HEK293T (cell line): ENCODE measurements around the gene HOXD9.

Experiments used
- CTCF ChIA-PET: fragments of 350-600 bp; formaldehyde crosslinking; extraction: SDS; loops from one replicate; lab custom pipeline; 2021; ENCODE audit warnings: antibody characterized with exemption, inconsistent platforms; lab: Yijun Ruan, JAX
- POLR2A ChIA-PET: fragments of 350-600 bp; formaldehyde crosslinking; extraction: SDS; loops from one replicate; lab custom pipeline; 2020; ENCODE audit warnings: antibody characterized with exemption, inconsistent platforms; lab: Yijun Ruan, JAX
- DNase-seq: peaks from one replicate; pipeline ENCODE4 v3.0.0; 2012; ENCODE audit warnings: mixed read lengths; ENCODE audit errors: extremely low spot score
- ARNT ChIP-seq: fragments of 450-650 bp; IDR thresholded peaks from 2 replicates; pipeline ENCODE4 v1.6.1; 2017; ENCODE audit warnings: mild to moderate bottlenecking
- BHLHE40 ChIP-seq: fragments of 450-650 bp; IDR thresholded peaks from 2 replicates; pipeline ENCODE4 v1.6.1; 2016; ENCODE audit warnings: mild to moderate bottlenecking, moderate library complexity, borderline replicate concordance
- CTBP1 ChIP-seq: fragments of 450-650 bp; IDR thresholded peaks from 2 replicates; pipeline ENCODE4 v1.6.1; 2016; ENCODE audit warnings: borderline replicate concordance
- ELF4 ChIP-seq: fragments of 450-650 bp; IDR thresholded peaks from 2 replicates; pipeline ENCODE4 v1.6.1; 2017; ENCODE audit warnings: antibody characterized with exemption
- FOXA1 ChIP-seq: fragments of 450-650 bp; IDR thresholded peaks from 2 replicates; pipeline ENCODE4 v1.6.1; 2016; ENCODE audit warnings: mild to moderate bottlenecking
- FOXK2 ChIP-seq: fragments of 450-650 bp; IDR thresholded peaks from 2 replicates; pipeline ENCODE4 v1.6.1; 2016; ENCODE audit warnings: mild to moderate bottlenecking
- FOXM1 ChIP-seq: fragments of 450-650 bp; IDR thresholded peaks from 2 replicates; pipeline ENCODE4 v1.6.1; 2017; ENCODE audit warnings: mild to moderate bottlenecking, borderline replicate concordance
- HDGF ChIP-seq: fragments of 450-650 bp; IDR thresholded peaks from 2 replicates; pipeline ENCODE4 v1.6.1; 2017; ENCODE audit warnings: antibody characterized with exemption, borderline replicate concordance
- L3MBTL2 ChIP-seq: fragments of 450-650 bp; conservative IDR thresholded peaks from 2 replicates; pipeline ENCODE4 v1.6.1; 2016; ENCODE audit warnings: mild to moderate bottlenecking
- LEF1 ChIP-seq: fragments of 450-650 bp; IDR thresholded peaks from 2 replicates; pipeline ENCODE4 v1.6.1; 2017; ENCODE audit warnings: mild to moderate bottlenecking, borderline replicate concordance
- NFRKB ChIP-seq: fragments of 450-650 bp; IDR thresholded peaks from 2 replicates; pipeline ENCODE4 v1.6.1; 2016; ENCODE audit warnings: mild to moderate bottlenecking, moderate library complexity
- SP1 ChIP-seq: fragments of 450-650 bp; IDR thresholded peaks from 2 replicates; pipeline ENCODE4 v1.6.1; 2017
- SUZ12 ChIP-seq: fragments of 450-650 bp; IDR thresholded peaks from 2 replicates; pipeline ENCODE4 v1.6.1; 2016; ENCODE audit warnings: mild to moderate bottlenecking
- TARDBP ChIP-seq: fragments of 450-650 bp; IDR thresholded peaks from 2 replicates; pipeline ENCODE4 v1.6.1; 2016
- ZNF384 ChIP-seq: fragments of 450-650 bp; IDR thresholded peaks from 2 replicates; pipeline ENCODE4 v1.6.1; 2016
- TF ChIP-seq, protein P1 (sequence below): fragments of 450-650 bp; IDR thresholded peaks from 2 replicates; pipeline ENCODE4 v1.6.1; 2016

The HOXD9 gene

DNA sequence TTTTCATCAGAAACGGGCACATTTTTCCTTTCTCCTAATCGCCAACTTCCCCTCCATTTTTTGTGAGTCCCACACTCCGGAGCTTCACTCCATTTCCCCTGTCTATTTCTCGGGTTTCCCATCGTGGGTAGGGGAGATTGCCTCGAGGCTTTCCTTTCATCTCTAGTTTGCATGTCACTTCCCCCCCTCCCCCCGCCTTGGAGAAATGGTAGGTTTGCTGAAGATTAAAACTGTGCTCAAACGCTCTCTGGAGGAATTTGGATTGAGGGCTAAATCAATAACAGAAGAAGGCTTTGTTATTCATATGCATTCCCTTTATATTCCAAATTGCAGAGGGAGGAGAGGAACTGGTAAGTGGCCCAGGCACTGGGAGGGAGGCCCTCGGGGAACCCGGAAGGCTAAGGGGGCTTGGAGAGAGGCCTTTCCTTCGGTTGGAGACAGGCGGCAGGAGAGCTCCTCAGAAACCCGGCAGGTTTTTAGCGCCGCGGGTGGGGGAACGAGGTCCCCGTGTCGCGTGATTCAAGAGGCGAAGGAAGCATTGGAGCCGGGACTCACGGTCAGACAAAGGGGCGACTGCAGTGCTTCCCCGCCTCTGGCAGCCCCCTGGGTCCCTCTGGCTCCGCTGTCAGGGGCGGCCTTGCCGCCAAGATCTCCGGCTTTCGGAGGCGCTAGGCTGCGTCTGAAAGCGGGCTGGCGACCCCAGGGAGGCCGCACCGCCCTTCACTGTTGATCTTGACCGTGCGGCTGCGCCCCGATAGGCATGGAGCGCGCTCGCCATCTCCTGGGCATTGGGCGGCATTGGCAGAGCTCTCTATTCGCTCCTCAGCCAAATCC is 25.3 kb upstream of the HOXD9 start:
- DNase-seq = peak; percentile 76
- ChIA-PET CTCF (interaction anchor here (0.7 to 1.6 kb wide), 16 partner anchors 9 to 846 kb away, joined by 3 to 9 read pairs (median 3); no protein-coding TSS in a partner anchor), POLR2A (interaction anchor here (0.7 to 6.5 kb wide), 9 partner anchors 7 to 846 kb away, joined by 3 to 117 read pairs (median 4); partner anchors contain the start of genes HOXD11 and LNPK)
- TF ChIP-seq BHLHE40 (no peak), L3MBTL2 (peak; percentile 71)

DNA sequence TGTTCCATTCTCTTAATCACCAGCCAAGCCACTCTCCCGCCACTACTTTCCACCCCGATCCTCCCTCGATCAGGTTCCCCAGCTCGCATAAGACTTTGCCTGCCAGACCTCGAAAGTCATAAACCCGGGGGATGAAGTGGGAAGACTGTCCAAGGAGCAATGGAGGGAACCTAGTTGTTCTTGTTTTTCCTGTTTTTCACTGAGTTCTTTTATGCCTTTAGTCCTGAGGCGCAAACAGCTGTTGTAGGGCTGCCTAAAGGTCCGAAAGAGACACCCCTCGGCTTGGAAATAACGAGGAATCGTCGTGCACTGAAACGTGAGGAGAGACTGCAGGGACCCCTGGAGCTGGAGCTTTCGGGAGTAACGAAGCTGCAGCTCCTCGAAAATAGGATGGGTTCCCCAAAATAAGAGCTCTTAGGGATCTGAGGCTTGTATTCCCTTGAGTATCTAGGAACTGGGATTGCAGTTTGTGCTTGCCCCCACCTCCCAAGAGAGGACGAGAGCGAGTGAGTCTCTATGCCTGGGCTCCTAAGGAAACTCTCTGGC is 24.6 kb upstream of the HOXD9 start:
- no peak for DNase-seq
- ChIA-PET POLR2A (interaction anchor here (1.0 to 6.5 kb wide), 4 partner anchors 7 to 96 kb away, joined by 3 to 117 read pairs (median 9); partner anchors contain the start of genes HOXD11 and LNPK), CTCF (interaction anchor here (0.7 to 1.6 kb wide), 8 partner anchors 10 to 846 kb away, joined by 3 to 9 read pairs (median 4); no protein-coding TSS in a partner anchor)
- TF ChIP-seq FOXA1 (no peak), SUZ12 (no peak), FOXK2 (no peak)
- TF ChIP-seq, protein P1, sequence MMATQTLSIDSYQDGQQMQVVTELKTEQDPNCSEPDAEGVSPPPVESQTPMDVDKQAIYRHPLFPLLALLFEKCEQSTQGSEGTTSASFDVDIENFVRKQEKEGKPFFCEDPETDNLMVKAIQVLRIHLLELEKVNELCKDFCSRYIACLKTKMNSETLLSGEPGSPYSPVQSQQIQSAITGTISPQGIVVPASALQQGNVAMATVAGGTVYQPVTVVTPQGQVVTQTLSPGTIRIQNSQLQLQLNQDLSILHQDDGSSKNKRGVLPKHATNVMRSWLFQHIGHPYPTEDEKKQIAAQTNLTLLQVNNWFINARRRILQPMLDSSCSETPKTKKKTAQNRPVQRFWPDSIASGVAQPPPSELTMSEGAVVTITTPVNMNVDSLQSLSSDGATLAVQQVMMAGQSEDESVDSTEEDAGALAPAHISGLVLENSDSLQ = no peak

DNA sequence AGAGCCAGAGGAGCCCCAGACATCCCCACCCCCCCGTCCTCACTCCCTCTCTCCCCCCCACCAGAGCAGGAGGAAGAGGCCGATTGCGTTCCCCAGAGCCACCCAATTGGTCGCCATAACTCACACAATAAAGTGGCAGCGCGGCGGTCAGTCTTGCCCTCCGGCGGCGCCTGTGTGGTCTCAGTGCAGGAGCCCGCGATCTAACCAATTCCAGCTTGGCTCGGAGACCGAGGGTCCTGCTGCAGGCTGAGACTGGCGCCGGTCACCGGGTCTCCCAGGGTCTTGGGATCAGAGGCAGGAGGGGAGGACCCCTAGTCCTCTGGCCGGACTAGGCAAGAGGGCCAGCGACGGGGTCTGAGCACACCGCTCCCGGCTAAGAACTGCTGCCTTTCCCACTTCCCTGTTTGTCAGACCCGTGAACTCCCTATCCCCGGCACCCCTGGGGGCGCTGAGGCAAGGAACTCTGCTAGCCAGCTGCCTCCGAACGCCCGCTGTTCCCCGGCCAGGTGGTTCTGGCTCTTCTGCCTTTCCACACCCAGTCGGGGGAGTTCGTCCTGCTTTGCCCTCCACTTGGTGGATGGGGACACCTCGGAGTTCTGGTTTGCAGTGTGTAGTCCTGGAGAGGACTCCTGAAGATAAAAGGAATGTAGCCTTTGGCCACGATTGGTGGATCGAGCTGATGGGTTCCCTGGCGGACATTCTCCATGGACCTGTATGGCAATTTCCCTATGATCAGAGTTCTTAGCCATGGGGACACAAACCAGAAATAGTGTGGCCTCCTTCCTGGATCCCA is 24.0 kb upstream of the HOXD9 start:
- ChIA-PET CTCF (no interaction called here), POLR2A (interaction anchor here (1.0 to 6.5 kb wide), 3 partner anchors 6 to 97 kb away, joined by 3 to 117 read pairs (median 10); partner anchors contain the start of genes HOXD11 and LNPK)
- TF ChIP-seq HDGF (no peak), ARNT (no peak), ELF4 (no peak), NFRKB (no peak), FOXA1 (no peak), ZNF384 (no peak), LEF1 (no peak), FOXK2 (no peak), TARDBP (no peak), CTBP1 (no peak), L3MBTL2 (no peak), SUZ12 (no peak), FOXM1 (no peak)
- TF ChIP-seq, protein P1 = no peak
- no peak for DNase-seq

DNA sequence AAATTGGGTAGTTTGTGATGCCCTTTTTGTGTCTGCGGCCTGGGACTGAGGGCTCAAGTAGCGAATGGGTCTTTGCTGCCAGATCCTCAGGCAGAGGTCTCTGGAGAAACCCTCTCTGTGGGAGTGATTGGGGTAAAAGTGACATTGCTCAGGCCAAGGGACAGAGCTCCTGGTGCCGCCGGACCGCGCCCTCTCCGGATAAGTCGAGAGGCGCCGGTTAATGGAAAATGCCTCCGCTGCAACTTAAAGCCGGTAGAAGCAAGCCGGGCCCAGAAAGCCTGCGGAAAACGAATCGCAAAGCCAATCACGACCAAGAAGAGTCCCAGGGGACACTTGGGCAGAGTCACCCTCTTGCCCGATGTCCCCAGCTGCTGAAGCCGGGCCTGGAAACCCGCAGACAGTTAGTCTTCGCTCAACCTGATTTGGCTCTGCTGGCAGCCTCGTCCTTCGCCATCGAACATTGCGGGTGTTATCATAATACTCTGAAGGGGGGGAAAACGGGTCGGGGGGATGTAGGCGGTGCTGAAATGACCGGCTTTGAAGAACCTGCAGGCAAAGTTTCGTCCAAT is 23.3 kb upstream of the HOXD9 start:
- no peak for TF ChIP-seq ELF4
- no peak for TF ChIP-seq ARNT
- no peak for TF ChIP-seq FOXA1
- TF ChIP-seq, protein P1 = no peak
- TF ChIP-seq SUZ12 = no peak
- no peak for TF ChIP-seq TARDBP
- no peak for TF ChIP-seq FOXM1
- no peak for TF ChIP-seq SP1
- TF ChIP-seq HDGF = no peak
- TF ChIP-seq L3MBTL2 = no peak
- TF ChIP-seq BHLHE40 = no peak
- DNase-seq = no peak
- ChIA-PET POLR2A (no interaction called here), CTCF (interaction anchor here (0.6 kb wide), 1 partner anchor 480 kb away, joined by 5 read pairs; no protein-coding TSS in a partner anchor)

DNA sequence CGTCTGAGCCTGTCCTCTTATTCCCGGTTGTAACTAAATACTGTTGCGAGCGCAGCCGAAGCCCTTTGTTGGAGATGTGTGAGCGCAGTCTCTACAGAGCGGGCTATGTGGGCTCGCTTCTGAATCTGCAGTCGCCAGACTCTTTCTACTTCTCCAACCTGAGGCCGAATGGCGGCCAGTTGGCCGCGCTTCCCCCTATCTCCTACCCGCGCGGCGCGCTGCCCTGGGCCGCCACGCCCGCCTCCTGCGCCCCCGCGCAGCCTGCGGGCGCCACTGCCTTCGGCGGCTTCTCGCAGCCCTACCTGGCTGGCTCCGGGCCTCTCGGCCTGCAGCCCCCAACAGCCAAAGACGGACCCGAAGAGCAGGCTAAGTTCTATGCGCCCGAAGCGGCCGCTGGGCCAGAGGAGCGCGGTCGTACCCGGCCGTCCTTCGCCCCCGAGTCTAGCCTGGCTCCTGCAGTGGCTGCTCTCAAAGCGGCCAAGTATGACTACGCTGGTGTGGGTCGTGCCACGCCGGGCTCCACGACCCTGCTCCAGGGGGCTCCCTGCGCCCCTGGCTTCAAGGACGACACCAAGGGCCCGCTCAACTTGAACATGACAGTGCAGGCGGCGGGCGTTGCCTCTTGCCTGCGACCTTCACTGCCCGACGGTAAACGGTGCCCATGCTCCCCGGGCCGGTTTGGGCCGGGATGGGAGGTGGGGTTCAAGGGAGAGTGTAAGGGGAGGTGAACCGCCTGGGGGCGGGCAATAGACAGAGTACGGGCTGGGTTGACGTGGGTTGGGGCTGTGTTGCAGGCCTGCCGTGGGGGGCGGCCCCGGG is 22.6 kb upstream of the HOXD9 start, which contains the start of gene HOXD12:
Gene HOXD12, plus strand, starts transcription at position 68 of the 819 bp plus-strand sequence. Its CDS starts 7 bp downstream, at position 75.
- TF ChIP-seq FOXK2 (no peak), BHLHE40 (no peak), L3MBTL2 (no peak), ELF4 (no peak), SP1 (no peak), FOXA1 (no peak), ARNT (no peak), SUZ12 (no peak)
- TF ChIP-seq, protein P1 = no peak
- no peak for DNase-seq
- ChIA-PET CTCF (interaction anchor here (0.6 kb wide), 1 partner anchor 480 kb away, joined by 5 read pairs; no protein-coding TSS in a partner anchor), POLR2A (no interaction called here)
